Right atrium auricular region (tissue), 2 donors: ENCODE measurements around the gene MED6. TPM values are rescaled to one million over a fixed set of nuclear protein-coding genes. Genes with fewer than 3 reads are reported as not detected.

Experiments used
- DNase-seq: peaks from one replicate; pipeline ENCODE4 v3.0.0-alpha.2; 2019; ENCODE audit warnings: low spot score
- H3K27ac ChIP-seq, 2 donors: fragments of 200-600 bp; sonication (generic); 1 replicate in 1 of 2; 2 replicates in 1 of 2; pipeline ENCODE4 v1.5.1; 2016 to 2019
- H3K27me3 ChIP-seq, 2 donors: fragments of 200-600 bp; sonication (generic); one replicate each; pipeline versions ENCODE4 v1.5.1 to v1.6.0; 2017 to 2019
- H3K36me3 ChIP-seq: fragments of 200-600 bp; sonication (generic); one replicate; pipeline ENCODE4 v1.5.1; 2016
- H3K4me1 ChIP-seq, 2 donors: fragments of 200-600 bp; sonication (generic); one replicate each; pipeline versions ENCODE4 v1.5.1 to v1.6.0; 2017 to 2019
- H3K4me3 ChIP-seq, 2 donors: fragments of 200-600 bp; sonication (generic); 1 replicate in 1 of 2; 2 replicates in 1 of 2; pipeline ENCODE4 v1.5.1; 2017 to 2019; ENCODE audit warnings: mild to moderate bottlenecking in 1 of 2, moderate library complexity in 1 of 2
- H3K9me3 ChIP-seq, 2 donors: fragments of 200-600 bp; sonication (generic); one replicate each; pipeline ENCODE4 v1.5.1; 2019
- CTCF ChIP-seq, 2 donors: fragments of 200-600 bp; sonication (generic); IDR thresholded peaks; one replicate each; pipeline ENCODE4 v1.5.1; 2019; ENCODE audit warnings: antibody characterized with exemption in 2 of 2
- total RNA-seq, 2 donors: library from RNA; depleted of rRNA; stranded (reverse); fragments of >200 nt; gene quantifications; one replicate each; pipeline ENCODE4 v1.1.0, GENCODE V29; 2016

Gene MED6
- total RNA-seq, 2 donors from 2014 or later: 12.1 to 17.9 TPM

GRCh38 chr14:70567791-70568190 is 32.7 kb downstream of the MED6 start:
- Histone ChIP-seq H3K4me3 (no peak overlapping the region), H3K27ac (no peak overlapping the region), H3K27me3 (no peaks in the 10 kb centered on the region), H3K36me3 (peaks cover 14% of the 10 kb centered on the region), H3K4me1 (peaks cover 0 to 10% of the 10 kb centered on the region in 2 donors), H3K9me3 (peaks cover 0 to 6% of the 10 kb centered on the region in 2 donors)
- TF ChIP-seq CTCF (IDR thresholded peaks at IDR 0.05): peak in 1 of 2 donors; percentile 50
- DNase-seq: no peak

GRCh38 chr14:70563869-70564268 is 36.6 kb downstream of the MED6 start:
- no peak overlapping the region for H3K27ac ChIP-seq
- H3K9me3 ChIP-seq: peaks cover 0 to 6% of the 10 kb centered on the region in 2 donors
- TF ChIP-seq CTCF (IDR thresholded peaks at IDR 0.05): no peak
- peaks cover 0 to 10% of the 10 kb centered on the region in 2 donors for H3K4me1 ChIP-seq
- H3K27me3 ChIP-seq: no peaks in the 10 kb centered on the region
- H3K36me3 ChIP-seq: peaks cover 14% of the 10 kb centered on the region
- no peak for DNase-seq
- H3K4me3 ChIP-seq: no peak overlapping the region

GRCh38 chr14:70563417-70563816 is 37.0 kb downstream of the MED6 start:
- H3K27me3 ChIP-seq: no peaks in the 10 kb centered on the region
- H3K4me3 ChIP-seq: no peak overlapping the region
- H3K27ac ChIP-seq: no peak overlapping the region
- peaks cover 0 to 6% of the 10 kb centered on the region in 2 donors for H3K9me3 ChIP-seq
- peaks cover 14% of the 10 kb centered on the region for H3K36me3 ChIP-seq
- H3K4me1 ChIP-seq: peaks cover 0 to 10% of the 10 kb centered on the region in 2 donors
- TF ChIP-seq CTCF (IDR thresholded peaks at IDR 0.05): no peak
- DNase-seq: no peak

- no peaks in the 10 kb centered on the region for H3K27me3 ChIP-seq
- no peak for DNase-seq
- H3K9me3 ChIP-seq: no peaks in the 10 kb centered on the region
- H3K27ac ChIP-seq: no peak overlapping the region
- H3K36me3 ChIP-seq: no peaks in the 10 kb centered on the region
- peaks cover 0 to 2% of the 10 kb centered on the region in 2 donors for H3K4me1 ChIP-seq
- no peak overlapping the region for H3K4me3 ChIP-seq
- TF ChIP-seq CTCF (IDR thresholded peaks at IDR 0.05): no peak
Observed at GRCh38 chr14:70558356-70558755, 42.1 kb downstream of the MED6 start.

- Histone ChIP-seq H3K36me3 (no peaks in the 10 kb centered on the region), H3K27me3 (no peaks in the 10 kb centered on the region), H3K27ac (no peak overlapping the region), H3K4me1 (no peaks in the 10 kb centered on the region), H3K9me3 (no peaks in the 10 kb centered on the region), H3K4me3 (peak overlapping the region in 1 of 2 donors; percentile 25)
- no peak for DNase-seq
- no peak for TF ChIP-seq CTCF (IDR thresholded peaks at IDR 0.05)
Observed at GRCh38 chr14:70555890-70556289, 44.6 kb downstream of the MED6 start.

- Histone ChIP-seq H3K27me3 (no peaks in the 10 kb centered on the region), H3K4me3 (no peak overlapping the region), H3K36me3 (no peaks in the 10 kb centered on the region), H3K4me1 (no peaks in the 10 kb centered on the region), H3K27ac (no peak overlapping the region), H3K9me3 (peaks cover 0 to 14% of the 10 kb centered on the region in 2 donors)
- no peak for TF ChIP-seq CTCF (IDR thresholded peaks at IDR 0.05)
- no peak for DNase-seq
Observed at GRCh38 chr14:70538087-70538486, 62.4 kb downstream of the MED6 start.
